Kidney glomerular epithelial cell (primary cell): ENCODE data around the gene COX7A1.

Experiments used
- DNase-seq: peaks from one replicate; lab custom pipeline; 2025; lab: John Stamatoyannopoulos, UW

COX7A1 gene

GRCh38 chr19:36112678-36113077 is 39.6 kb downstream of the COX7A1 start:
- DNase-seq: no peak

- no peak for DNase-seq
Measured at GRCh38 chr19:36111200-36111539, 41.1 kb downstream of the COX7A1 start.

- DNase-seq: no peak
Measured at GRCh38 chr19:36110487-36111199, 41.6 kb downstream of the COX7A1 start, which contains the start of gene OVOL3. TSS of gene OVOL3 (plus strand) at chr19:36111143. CDS start at chr19:36111203, 60 bp downstream.

- DNase-seq: no peak
Measured at GRCh38 chr19:36108684-36109083, 43.6 kb downstream of the COX7A1 start.

- no peak for DNase-seq
Measured at GRCh38 chr19:36106991-36107390, 45.3 kb downstream of the COX7A1 start.

- DNase-seq: no peak
Measured at GRCh38 chr19:36106441-36106840, 45.8 kb downstream of the COX7A1 start.

GRCh38 chr19:36103842-36104552 is 48.2 kb downstream of the COX7A1 start:
- DNase-seq: peak; percentile 1

- no peak for DNase-seq
Measured at GRCh38 chr19:36103040-36103626, 49.1 kb downstream of the COX7A1 start.

- no peak for DNase-seq
Measured at GRCh38 chr19:36101550-36102327, 50.5 kb downstream of the COX7A1 start.
